C4-2B (cell line): ENCODE data around the gene FAM193B.

Experiments used
- ZFX ChIP-seq: fragments of 450-650 bp; IDR thresholded peaks from 2 replicates; pipeline ENCODE4 v1.6.1; 2017
- TF ChIP-seq, protein P1 (sequence below): fragments of 450-650 bp; conservative IDR thresholded peaks from 2 replicates; pipeline ENCODE4 v1.5.1; 2017; ENCODE audit warnings: mild to moderate bottlenecking

DNA sequence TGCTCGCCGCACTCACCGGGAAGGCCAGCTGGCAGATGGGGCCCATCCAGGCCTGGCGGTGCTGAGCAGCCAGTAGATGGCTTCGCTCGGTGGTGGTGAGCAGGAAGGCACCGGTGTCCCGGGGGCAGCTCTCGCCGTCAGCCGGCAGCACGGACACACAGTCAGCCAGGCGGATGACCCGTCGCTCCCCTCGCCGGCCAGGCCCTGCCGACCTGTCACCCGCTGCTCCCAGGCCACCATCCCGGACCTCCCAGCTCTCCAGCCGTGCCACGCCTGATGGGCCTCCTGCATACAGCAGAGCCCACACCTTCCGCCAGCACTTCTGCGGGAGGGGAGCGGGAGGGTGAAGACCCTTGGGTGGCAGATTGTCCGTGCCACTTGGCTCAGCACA, 46.1 kb downstream of the FAM193B start:
- TF ChIP-seq, protein P1, sequence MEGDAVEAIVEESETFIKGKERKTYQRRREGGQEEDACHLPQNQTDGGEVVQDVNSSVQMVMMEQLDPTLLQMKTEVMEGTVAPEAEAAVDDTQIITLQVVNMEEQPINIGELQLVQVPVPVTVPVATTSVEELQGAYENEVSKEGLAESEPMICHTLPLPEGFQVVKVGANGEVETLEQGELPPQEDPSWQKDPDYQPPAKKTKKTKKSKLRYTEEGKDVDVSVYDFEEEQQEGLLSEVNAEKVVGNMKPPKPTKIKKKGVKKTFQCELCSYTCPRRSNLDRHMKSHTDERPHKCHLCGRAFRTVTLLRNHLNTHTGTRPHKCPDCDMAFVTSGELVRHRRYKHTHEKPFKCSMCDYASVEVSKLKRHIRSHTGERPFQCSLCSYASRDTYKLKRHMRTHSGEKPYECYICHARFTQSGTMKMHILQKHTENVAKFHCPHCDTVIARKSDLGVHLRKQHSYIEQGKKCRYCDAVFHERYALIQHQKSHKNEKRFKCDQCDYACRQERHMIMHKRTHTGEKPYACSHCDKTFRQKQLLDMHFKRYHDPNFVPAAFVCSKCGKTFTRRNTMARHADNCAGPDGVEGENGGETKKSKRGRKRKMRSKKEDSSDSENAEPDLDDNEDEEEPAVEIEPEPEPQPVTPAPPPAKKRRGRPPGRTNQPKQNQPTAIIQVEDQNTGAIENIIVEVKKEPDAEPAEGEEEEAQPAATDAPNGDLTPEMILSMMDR: no peak
- no peak for TF ChIP-seq ZFX
